HepG2 (cell line): ENCODE data around the gene CACNB4. TPM values are rescaled to one million over a fixed set of nuclear protein-coding genes. Genes with fewer than 3 reads are reported as not detected.

Source experiments
- CREB1 ChIP-seq, 2 experiments: fragments of 450-650 bp in 1 of 2; IDR thresholded peaks; 2 replicates each; pipeline ENCODE4 v1.6.1; 2016 to 2017; ENCODE audit warnings: control low read depth in 1 of 2, mild to moderate bottlenecking in 1 of 2, missing compliant biosample characterization in 1 of 2, missing genetic modification characterization in 1 of 2
- E2F2 ChIP-seq: sonication (generic); formaldehyde crosslinking; IDR thresholded peaks from 2 replicates; pipeline ENCODE4 v1.4.0; 2020; ENCODE audit warnings: missing genetic modification reagents, borderline replicate concordance
- MAZ ChIP-seq, 2 experiments: sonication (generic) in 1 of 2; formaldehyde crosslinking in 1 of 2; IDR thresholded peaks; 2 replicates each; pipeline versions ENCODE4 v1.5.0 to v1.6.1; 2012 to 2020; ENCODE audit warnings: low read depth in 2 of 2, mild to moderate bottlenecking in 2 of 2, borderline replicate concordance in 1 of 2, improper control_type of control experiment in 1 of 2, low read length in 1 of 2, missing genetic modification reagents in 1 of 2, moderate library complexity in 1 of 2
- PLSCR1 ChIP-seq: sonication (generic); formaldehyde crosslinking; IDR thresholded peaks from 2 replicates; pipeline ENCODE4 v1.5.0; 2020; ENCODE audit warnings: missing genetic modification reagents, mild to moderate bottlenecking, borderline replicate concordance
- POLR2AphosphoS5 ChIP-seq: IDR thresholded peaks from 2 replicates; pipeline ENCODE4 v1.6.1; 2012; ENCODE audit warnings: low read depth, low read length
- PRDM4 ChIP-seq: sonication (generic); formaldehyde crosslinking; IDR thresholded peaks from 2 replicates; pipeline ENCODE4 v1.9.0; 2021; ENCODE audit warnings: missing genetic modification reagents, borderline replicate concordance
- ZBED4 ChIP-seq: sonication (generic); formaldehyde crosslinking; IDR thresholded peaks from 2 replicates; pipeline ENCODE4 v1.4.0; 2020; ENCODE audit warnings: missing genetic modification reagents, borderline replicate concordance
- ZNF75D ChIP-seq: sonication (generic); formaldehyde crosslinking; IDR thresholded peaks from 2 replicates; pipeline ENCODE4 v1.8.1; 2023; ENCODE audit warnings: missing genetic modification reagents, mild to moderate bottlenecking, borderline replicate concordance
- ZNF772 ChIP-seq: sonication (generic); formaldehyde crosslinking; IDR thresholded peaks from 2 replicates; pipeline ENCODE4 v1.5.0; 2020; ENCODE audit warnings: mild to moderate bottlenecking, missing genetic modification reagents
- ZNF775 ChIP-seq: sonication (generic); formaldehyde crosslinking; IDR thresholded peaks from 2 replicates; pipeline ENCODE4 v1.4.0; 2020; ENCODE audit warnings: missing genetic modification reagents, mild to moderate bottlenecking, moderate library complexity, borderline replicate concordance
- ZSCAN30 ChIP-seq: sonication (generic); formaldehyde crosslinking; IDR thresholded peaks from 2 replicates; pipeline ENCODE4 v1.5.0; 2020; ENCODE audit warnings: mild to moderate bottlenecking, missing genetic modification reagents
- polyA plus RNA-seq, 8 experiments: library from polyadenylated mRNA; depleted of rRNA in 3 of 8; stranded (reverse) in 7 of 8; unstranded in 1 of 8; fragments of >200 nt; fragmentation: Illumina TruSeq in 4 of 8; extraction: Trizol in 4 of 8; gene quantifications; 2 replicates each; pipeline versions ENCODE4 v1.2.1 to v1.2.3, GENCODE V29; 2011 to 2016; ENCODE audit warnings: low read depth in 4 of 8, missing spikeins in 1 of 8, mixed read lengths in 1 of 8; ENCODE audit not compliant: insufficient read depth in 1 of 8
- total RNA-seq, 5 experiments: library from RNA; depleted of rRNA; stranded (reverse); fragments of >200 nt; fragmentation: Illumina TruSeq; extraction: Trizol; gene quantifications; 2 replicates each; pipeline ENCODE4 v1.2.3, GENCODE V29; 2016; ENCODE audit warnings: low read depth in 1 of 5
- TF ChIP-seq, protein P1 (sequence below): sonication (generic); formaldehyde crosslinking; IDR thresholded peaks from 2 replicates; pipeline ENCODE4 v1.4.0; 2020; ENCODE audit warnings: missing genetic modification reagents
- TF ChIP-seq, protein P2 (sequence below): sonication (generic); formaldehyde crosslinking; IDR thresholded peaks from 2 replicates; pipeline ENCODE4; 2020; ENCODE audit warnings: missing genetic modification reagents, mild to moderate bottlenecking, borderline replicate concordance

The CACNB4 gene
- total and polyA plus RNA-seq, 2 of the 13 experiments (the other 11 are each of a cell fraction or from before 2014, with no cell fraction given): 5.1 to 14.3 TPM

DNA sequence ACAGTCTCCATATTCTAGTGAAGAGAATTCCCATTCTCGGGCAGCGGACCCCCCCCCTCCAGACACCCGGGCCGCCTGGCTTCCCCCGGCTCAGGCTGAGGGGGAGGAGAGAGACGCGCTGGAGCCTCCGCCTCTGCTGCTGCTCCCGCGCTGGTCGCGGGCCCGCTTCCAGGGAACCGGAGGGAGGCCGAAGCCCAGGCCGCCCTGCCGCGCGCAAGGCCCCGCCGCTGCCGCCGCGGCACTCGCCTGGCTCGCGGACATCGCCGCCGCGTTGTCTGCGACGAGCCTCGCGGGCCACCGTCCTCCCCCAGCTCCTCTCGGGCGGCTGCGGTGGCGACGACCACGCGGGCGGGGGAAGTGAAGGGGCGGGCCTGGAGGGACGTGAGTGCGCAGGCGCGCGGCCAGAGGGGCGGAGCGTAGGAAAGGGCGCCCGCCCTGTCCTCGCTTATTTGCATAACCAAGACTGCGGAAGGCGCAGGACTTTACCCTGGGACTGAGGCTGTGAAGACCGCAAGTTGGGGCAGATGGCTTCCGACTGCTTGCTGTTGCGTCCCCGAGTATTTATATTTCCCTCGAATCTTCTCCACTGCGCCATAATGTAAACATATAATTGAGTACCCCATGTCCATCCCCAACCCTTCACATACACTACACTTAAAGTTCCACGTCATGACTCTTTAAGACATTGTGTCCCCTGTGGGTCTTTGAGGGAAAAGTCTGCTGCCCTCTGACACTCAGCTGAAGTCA, 270.5 kb downstream of the CACNB4 start, which contains the start of gene ARL5A (continued):
- TF ChIP-seq, protein P1, sequence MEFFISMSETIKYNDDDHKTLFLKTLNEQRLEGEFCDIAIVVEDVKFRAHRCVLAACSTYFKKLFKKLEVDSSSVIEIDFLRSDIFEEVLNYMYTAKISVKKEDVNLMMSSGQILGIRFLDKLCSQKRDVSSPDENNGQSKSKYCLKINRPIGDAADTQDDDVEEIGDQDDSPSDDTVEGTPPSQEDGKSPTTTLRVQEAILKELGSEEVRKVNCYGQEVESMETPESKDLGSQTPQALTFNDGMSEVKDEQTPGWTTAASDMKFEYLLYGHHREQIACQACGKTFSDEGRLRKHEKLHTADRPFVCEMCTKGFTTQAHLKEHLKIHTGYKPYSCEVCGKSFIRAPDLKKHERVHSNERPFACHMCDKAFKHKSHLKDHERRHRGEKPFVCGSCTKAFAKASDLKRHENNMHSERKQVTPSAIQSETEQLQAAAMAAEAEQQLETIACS (CRISPR knock-in tag): no peak
- TF ChIP-seq ZNF775 (CRISPR knock-in tag) (no peak), PLSCR1 (no peak), ZNF772 (CRISPR knock-in tag) (peak; percentile 93; the same call in 1 of the 2 replicates), PRDM4 (CRISPR knock-in tag) (no peak), E2F2 (no peak), ZBED4 (0 out of 2 replicates have a peak, but pooled peaks have one; percentile 1), ZSCAN30 (CRISPR knock-in tag) (no peak), CREB1 (IDR thresholded peaks at IDR 0.05) (0 out of 2 replicates have a peak, but pooled peaks have one; percentile 43), CREB1 (CRISPR knock-in tag; IDR thresholded peaks at IDR 0.05) (no peak), ZNF75D (no peak), MAZ (IDR thresholded peaks at IDR 0.05; ENCODE audit: borderline replicate concordance, low read depth, low read length) (peak; percentile 87), MAZ (CRISPR knock-in tag; IDR thresholded peaks at IDR 0.05; ENCODE audit: low read depth) (peak; percentile 99), POLR2AphosphoS5 (peak; percentile 99)
- TF ChIP-seq, protein P2, sequence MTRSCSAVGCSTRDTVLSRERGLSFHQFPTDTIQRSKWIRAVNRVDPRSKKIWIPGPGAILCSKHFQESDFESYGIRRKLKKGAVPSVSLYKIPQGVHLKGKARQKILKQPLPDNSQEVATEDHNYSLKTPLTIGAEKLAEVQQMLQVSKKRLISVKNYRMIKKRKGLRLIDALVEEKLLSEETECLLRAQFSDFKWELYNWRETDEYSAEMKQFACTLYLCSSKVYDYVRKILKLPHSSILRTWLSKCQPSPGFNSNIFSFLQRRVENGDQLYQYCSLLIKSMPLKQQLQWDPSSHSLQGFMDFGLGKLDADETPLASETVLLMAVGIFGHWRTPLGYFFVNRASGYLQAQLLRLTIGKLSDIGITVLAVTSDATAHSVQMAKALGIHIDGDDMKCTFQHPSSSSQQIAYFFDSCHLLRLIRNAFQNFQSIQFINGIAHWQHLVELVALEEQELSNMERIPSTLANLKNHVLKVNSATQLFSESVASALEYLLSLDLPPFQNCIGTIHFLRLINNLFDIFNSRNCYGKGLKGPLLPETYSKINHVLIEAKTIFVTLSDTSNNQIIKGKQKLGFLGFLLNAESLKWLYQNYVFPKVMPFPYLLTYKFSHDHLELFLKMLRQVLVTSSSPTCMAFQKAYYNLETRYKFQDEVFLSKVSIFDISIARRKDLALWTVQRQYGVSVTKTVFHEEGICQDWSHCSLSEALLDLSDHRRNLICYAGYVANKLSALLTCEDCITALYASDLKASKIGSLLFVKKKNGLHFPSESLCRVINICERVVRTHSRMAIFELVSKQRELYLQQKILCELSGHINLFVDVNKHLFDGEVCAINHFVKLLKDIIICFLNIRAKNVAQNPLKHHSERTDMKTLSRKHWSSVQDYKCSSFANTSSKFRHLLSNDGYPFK (CRISPR knock-in tag): no peak
